DMS114 treated with DMSO at 0.1 percent for 48 hours (cell line): ENCODE data around the gene SLC7A1.

ENCODE experiments used
- DNase-seq: peaks from one replicate; lab custom pipeline; 2025; ENCODE audit not compliant: unreplicated experiment; lab: John Stamatoyannopoulos, UW

SLC7A1 gene

DNA sequence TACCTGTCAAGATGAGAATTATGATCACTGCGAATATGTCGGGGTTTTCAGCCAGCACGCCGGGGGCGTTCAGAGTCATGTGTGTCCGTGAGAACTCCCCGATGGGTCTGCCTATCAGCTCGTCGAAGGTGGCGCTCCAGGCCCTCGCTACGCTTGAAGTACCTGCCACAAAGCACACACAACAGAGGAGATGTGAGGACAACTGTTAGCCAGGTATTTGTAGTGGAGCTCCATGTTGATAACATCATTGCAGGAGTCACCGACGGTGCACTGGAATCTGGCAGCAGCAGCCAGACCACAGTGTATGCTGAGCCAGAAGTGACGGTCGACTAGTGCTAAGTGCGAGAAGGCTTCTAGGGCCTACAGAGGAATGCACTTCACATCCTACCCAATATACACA is 62.7 kb downstream of the SLC7A1 start:
- DNase-seq, result no peak

DNA sequence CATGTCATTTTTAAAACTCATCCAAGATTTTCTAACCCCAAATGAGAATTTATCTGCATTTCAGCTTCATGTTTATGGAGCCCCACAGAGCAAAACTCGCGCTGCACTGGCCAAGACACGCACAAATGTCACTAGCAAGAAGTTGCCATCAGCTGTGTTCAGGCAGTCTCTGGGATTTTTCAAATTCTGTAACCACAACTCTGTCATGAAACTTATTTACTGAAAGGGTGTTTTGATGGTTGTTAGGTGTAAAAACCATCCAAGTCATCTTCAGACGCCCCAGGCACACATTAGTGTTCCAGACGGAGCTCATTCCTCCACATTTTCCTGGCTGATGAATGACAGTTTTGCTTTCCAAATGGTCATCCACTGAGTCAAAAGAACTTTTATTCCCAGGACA is 63.4 kb downstream of the SLC7A1 start:
- DNase-seq, result no peak

DNA sequence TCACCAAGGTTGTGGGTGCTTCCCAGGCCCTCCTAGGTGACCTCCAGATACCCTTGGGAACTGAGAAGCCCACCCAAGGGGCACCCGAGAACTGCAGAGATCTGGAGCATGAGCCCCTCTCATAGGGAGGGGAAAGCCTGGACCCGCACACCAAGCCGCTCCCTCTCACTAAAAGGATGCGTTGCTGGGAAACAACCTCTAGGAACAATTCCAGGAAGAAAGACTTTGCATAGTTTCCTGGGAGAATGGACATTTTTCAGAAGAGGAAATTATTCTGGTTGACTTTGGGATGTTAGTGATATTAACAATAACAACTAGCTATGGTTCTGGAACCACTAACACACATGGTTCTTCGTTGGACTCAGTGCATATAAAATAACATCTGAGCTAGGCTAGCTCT is 64.6 kb downstream of the SLC7A1 start:
- DNase-seq, result no peak

DNA sequence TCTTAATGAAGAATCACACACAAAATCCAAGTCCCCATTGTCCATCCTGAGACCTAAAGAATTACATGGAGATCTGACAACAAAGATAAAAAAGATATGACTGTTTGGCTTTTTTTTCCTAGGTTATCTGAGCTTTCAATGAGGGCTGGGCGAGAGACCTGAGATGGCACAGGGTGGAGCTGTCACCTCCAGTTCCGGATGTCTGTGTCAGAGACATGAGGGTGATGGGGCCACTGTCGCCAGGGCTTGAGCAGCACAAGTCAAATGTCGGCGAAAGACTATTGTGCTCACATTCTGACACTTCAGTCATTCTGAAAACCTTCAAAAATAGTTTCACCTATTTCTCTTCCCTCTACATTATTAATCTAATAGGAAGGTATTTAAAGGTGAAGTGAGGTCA is 65.7 kb downstream of the SLC7A1 start:
- DNase-seq, result no peak

DNA sequence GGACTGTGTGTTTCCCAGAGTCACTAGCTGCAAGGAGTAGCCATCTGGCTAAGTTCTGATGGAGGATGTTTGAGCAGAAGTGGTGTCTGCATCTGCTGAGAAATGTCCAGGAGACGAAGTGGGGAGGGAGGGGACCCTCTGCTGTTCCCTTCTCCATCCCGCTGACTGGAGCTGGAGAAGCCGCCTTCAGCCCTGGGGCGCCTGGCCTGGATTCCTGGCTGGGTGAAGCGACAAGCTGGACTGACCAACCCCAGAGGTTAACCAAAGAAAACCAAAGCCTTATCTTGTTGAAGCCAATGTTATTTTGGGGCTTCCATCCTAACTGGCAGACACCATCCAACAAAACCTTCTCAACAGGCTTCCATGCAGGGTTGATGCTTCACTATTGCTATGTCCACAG is 67.6 kb downstream of the SLC7A1 start:
- DNase-seq, result no peak

DNA sequence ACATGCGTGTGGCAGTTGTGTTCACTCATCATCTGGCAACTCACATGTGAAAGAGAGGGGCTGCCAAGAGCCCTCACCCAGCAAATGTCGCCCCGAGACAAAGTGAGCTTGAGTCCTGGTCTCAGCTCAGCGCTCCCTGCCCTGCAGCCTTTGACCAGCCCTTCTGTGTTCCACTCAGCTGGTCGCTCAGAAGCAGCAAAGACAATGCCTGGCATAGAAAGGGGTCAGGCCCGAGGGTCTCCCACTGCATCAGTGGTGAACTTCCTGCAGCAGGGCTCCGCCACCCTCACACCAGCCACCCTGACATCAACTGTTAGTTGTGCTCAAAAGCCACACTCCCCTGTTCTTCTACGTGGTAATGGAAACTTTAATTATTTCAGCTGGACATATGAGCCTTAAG is 68.0 kb downstream of the SLC7A1 start:
- DNase-seq, result no peak

DNA sequence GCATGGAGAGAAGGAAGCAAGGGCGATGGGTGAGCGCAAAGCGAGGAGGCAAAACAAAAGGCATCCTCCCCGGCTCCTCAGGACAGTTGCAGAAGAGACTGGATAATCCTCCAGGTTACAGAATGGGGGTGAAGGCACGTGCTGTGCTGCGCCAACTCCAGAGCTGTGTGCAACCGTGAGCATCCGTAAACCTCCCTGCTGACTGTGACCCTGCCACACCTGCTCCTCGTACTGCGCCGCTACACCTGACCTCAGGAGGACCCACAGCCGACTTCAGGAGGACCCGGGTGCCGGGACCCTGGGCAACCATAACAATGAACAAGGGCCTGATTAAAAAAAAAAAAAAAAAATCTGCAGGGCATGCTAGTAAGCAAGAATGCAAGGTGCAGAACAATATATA is 68.7 kb downstream of the SLC7A1 start:
- DNase-seq, result no peak

DNA sequence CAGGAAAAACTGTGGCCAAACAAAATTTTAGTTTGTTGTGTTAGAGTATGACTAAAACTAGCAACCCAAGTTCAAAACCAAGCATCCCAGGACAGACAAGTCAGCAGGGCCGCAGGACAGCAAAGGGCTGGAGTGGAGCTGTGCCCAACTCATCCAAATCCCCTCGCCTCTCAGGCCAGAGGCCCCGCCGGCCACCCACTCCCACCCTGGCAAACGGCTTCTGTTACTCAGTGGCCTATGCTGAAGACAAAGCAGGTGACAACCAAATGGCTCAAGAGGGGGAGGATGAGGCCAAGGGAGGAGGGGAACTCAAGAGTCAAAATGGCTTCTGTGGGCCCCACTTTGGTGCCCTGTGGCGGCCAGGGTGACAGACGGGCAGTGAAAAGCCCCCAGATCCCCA is 69.7 kb downstream of the SLC7A1 start:
- no peak for DNase-seq

DNA sequence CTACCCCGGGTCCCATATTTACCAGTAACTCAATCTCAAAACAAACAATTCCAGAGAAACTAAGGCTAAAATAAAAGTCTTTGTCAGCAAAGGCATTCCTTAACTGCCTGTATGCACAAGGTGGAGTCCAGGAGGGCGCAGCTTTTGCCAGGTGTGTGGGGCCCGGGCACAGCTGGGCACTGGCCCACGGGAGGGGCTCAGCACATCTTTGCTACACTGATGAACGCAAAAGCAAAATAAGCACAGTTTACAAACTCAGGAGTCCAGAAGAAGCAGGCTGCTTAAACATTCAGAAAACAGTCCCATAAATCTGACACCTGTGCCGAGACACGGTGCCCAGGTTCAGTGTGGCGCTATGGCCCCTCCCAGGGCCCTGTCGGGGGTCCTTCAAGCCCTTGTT is 70.8 kb downstream of the SLC7A1 start:
- no peak for DNase-seq

DNA sequence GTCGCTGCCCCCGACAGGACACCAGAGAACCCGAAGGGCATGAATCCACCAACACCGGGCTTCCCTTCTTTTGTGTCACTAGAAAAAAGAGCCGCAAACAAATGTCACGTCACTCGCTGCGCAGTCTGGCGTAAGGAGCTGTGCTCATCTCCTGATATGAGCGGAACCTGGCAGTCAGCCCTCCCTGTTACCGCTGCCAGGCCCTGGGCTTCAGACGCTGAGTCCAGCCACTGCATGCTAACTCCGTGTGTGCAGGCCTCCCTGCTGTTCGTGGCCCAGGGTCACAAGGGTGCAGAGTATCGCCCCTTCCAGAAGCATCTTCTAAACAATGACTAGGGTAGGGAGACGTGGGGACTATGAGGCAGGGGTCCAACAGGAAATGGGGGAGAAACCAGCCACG is 71.3 kb downstream of the SLC7A1 start:
- no peak for DNase-seq

DNA sequence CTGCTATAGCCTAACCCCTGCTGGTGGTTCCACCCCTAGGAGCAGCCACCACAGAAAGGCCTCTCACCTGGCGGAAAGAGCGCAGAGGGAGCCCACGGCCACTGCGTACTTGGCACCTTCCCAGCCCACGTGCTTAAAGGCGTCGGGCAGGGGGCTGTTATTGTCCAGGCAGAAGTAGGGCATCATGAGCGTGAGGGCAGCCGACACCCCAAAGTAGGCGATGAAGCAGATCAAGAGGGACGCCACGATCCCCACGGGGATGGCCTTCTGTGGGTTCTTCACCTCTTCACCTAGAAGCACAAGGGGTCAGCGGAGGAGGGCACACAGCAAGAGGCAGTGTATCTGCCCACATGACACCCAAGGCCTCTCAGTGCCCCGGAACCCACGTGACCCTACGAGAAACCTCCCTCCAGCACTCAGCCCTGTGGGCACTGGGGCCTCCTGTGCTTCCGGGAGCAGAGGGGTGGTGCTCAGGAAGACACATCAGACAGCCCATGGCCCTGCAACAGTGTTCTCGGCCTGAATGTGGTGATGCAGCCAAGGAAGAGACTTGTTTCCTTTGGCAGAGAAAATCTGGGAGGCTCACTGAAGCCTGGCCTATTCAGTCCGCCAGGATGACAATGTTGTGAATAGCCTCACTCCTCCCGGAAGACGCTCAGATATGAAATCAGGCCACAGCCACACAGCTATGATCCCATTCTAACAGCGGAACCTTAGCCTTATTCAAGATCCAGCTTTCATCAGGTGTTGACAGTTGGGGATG is 72.1 kb downstream of the SLC7A1 start:
- DNase-seq, result no peak

DNA sequence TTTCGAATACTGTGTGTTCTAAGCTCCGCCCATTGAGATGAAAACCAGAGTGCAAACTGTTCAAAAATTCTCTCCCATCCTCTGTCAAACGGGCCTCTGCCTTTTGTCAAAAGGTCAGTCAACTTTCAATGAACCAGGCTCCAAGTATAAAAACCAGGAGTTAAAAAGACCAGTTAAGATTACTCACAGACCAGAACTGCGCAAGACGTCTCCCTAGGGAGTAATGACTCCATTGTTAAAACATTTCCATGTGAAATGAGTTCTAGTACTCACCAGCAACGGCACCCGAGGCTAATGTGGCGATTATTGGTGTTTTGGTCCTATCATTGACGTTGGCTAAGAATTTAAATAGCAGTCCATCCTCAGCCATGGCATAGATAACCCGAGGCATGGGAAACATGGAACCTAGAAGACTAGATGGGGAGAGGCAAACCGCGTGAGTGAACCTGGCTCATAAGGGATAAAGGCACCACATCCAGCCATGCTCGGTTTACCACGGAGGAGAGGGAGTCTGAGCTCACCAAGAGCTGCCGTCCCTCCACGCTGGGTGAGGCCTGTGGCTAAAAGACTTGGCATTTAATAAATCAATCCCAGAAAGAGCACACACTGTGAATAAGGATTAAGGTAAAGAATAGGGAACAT is 73.3 kb downstream of the SLC7A1 start:
- no peak for DNase-seq

DNA sequence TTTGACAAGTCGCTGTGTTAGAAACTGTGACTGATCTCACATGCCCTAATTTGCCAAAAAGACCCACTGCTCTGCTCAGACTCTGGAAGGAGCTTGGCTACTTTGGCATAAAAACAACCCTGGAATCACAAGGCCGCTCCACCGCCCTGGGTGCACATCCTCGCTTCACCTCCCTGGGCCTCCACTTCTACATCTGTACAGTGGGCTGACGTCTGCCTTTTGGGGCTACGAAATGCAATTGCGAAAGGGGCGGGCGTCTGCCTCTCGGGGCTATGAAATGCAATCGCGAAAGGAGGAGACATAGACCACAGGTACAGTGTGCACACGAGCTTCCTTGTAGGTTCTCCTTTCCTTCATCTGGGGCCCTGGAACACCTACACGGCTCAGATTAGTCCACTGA is 74.2 kb downstream of the SLC7A1 start:
- no peak for DNase-seq

DNA sequence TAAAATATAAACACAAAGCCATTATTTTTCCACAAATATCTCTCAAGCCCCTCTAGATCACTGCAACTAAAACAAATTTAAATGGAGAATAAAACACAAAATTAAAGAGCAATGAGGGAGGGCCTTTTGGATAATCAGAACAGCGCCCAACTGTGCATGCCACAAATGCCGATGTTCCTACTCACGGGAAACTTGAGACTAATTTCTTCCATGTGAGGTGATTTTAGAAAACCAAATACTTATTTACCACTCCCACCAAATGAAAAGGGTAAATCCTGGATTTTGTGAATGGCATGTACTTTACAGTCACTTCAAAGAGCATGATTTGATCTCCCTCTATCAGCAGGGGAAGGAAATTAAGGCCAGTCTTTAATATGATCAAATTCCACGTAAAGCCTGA is 74.8 kb downstream of the SLC7A1 start:
- no peak for DNase-seq

DNA sequence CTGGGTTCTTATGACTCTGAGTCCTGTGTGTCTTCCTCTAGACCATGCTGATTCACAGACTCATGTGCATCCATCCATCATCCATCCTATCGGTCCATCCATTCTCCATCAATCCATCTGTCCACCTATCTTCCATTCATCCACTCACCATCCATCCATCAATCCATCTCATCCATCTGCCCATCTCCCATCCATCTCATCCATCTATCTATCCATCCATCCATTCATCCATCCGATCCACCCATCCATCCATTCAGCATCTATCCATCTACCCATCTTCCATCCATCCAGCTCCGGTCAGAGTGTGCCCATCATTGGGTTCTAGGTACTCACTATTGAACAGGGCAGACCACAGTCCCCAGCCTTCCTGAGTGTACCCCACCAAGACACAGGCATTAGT is 75.6 kb downstream of the SLC7A1 start:
- DNase-seq, result no peak

DNA sequence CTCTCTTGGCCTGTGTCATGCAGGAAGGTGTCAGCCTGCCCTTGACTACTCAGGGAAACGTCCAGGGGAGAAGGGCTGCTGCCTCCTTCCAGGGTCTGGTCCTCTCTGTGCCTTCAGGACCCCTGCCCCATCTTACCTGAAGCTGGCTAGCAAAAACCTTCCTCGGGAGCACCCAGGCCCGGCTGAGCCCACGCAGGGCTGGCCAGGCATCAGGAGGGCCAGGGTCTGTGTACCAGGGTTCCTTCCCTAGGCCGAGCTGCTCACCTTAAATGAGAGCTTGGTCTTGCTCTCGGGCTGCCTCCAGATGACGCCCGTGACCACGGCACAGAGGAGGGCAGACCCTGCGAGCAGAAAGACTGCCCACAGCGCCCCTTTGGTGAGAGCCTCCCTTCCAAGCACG is 78.6 kb downstream of the SLC7A1 start:
- DNase-seq, result no peak

DNA sequence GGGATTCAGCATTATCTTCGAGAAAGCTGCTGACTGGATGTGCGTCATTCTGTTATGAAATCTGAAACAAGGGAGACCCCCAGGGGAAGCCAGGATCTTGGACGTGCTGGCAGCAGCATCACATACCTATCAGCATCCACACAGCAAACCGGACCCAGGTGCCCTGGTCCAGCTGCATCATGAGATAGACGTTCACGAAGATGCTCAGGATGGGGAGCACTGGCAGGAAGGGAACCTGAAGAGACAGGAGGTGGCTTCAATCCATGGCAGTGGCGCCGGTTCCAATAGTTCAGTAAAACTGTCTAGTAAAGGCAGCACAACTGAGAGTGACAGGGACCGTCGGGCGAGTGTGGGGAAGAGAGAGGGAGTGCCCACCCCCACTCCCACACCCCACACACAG is 79.5 kb downstream of the SLC7A1 start:
- no peak for DNase-seq

DNA sequence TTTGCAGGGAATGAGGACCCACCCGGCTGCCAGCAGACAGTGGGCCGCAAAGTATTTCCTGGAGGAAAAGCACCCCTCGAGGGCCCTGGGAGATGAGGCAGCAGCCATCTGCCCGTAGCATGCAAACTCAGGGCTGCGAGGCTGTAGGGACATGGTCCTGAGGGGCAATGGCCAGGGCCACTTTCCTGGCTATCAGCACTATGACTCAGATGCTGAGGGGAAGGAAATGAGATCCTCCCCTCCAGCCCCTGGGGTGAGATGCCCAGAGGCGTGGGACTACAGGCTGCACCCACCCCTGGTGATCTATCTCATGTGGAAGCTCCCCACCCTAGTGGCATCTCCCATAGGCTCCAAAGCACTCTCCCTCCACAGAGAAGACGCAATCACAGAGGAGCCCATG is 80.1 kb downstream of the SLC7A1 start:
- no peak for DNase-seq

DNA sequence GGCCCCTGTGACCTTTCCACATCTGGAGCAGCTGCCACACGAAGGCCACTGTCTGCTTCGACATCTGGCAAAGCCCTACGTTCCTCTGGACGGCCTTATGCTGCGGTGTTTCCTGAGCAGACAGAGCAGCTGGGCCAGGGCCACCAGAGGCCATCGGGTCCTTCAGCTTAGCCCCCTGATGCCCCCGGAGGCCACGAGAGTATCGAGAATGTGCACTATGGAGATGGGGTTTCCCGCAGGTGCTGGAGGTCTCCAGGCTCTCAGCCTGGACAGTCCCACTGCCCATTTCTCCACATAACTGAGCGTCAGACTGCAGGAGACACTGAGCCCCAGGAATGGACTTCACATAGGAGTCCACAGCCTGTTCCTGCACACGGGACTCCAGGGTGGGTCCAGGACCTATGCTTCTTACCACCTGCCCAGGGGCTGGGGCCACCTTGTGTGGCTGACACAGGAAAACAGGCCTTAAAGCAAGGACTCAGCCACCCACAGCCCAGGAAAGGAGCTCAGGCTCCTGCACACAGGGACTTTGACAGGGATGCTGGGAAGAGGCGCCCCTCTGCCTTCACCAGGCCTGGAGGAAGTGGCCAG is 80.7 kb downstream of the SLC7A1 start:
- no peak for DNase-seq

DNA sequence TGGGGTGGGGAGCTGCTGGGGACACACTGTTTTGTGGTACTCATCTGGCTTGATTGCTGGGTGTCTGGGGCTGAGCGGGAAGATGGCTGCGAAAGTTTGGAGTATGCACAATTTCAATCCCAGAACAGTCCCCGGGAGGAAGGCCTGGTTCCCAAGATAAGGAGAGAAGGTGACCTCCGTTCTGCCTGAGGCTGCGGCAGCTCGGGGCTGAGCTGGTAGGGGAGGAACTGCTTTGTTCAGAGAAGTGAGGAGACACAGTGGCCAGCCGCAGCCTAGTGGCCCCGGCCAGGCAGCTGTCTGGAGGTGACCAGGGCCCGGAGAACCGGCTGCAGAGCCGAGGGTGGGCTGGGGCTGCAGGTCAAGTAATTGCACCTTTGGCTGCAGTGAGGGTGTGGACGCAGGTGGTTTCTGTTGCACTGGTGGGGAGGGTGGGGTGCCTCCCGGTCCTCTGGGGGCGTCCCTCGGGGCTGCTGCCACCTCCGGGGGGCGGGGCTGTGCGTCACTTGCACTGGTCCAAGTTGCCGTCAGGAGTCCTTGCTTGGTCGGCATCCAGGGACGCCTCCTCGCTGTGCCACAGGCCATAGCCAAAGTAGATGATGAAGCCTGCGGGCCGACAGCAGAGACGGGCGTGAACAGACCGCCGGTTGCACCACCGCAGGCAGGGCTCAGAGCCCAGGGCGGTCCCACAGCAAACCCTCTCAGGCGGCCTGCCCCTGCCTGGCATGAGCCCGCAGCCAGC is 81.3 kb downstream of the SLC7A1 start:
- DNase-seq, result no peak

DNA sequence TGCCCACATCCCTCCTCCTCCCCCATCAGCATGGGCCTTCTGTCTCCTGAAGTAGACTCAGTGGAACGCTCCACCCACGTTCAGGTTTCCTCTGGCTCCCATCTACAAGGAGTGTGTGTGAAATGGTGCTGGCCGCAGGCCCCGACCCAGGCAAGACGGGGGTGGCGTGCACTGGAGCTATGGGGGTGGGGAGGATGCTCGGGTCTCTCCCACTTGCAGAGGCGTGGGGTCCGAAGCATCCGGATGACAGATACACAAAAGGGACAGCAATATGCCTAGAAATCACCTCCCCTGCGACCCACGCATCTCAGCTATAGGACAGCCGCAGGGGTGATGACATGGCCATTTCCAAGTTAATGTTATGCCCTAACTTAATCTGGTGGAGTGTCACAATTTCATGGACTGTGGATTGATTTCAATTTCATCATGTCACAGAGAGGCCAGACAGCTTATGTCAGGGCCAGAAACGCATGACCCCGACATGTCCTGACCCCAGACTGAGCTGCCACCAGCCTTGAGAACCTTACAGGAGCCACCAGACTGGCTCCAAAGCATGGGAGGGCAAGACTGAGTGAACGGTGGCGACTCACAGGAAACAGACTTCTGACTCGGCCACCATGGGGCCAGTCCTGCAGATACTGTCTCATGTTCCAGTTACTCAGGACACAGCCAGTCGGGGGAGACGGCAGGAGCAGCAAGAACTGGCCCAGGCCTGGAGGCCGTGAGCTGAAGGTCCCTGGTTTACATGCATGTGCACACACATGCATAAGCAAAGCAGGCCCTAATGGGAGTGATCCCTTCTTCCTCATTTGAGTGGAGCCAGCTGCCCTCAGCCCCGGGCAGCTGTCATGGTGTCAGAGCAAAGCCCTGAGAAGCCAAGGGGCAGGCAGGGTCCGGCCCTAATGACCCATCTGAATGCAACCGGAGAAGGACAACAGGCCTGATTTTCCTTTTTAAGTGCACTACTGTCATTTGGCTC is 82.2 kb downstream of the SLC7A1 start:
- DNase-seq, result no peak
